Endothelial cell of umbilical vein (primary cell): ENCODE data around the gene CLSTN2.

ENCODE experiments used
- CTCF ChIP-seq, 2 donors: IDR thresholded peaks; 1 replicate in 1 of 2; 2 replicates in 1 of 2; pipeline ENCODE4 v1.5.1; 2011; ENCODE audit warnings: low read length in 2 of 2, mild to moderate bottlenecking in 2 of 2, moderate library complexity in 2 of 2, control low read depth in 1 of 2, inconsistent platforms in 1 of 2, low read depth in 1 of 2; ENCODE audit not compliant: insufficient read depth in 1 of 2; ENCODE audit errors: extremely low read depth in 1 of 2
- JUN ChIP-seq: IDR thresholded peaks from 2 replicates; pipeline ENCODE4 v1.6.1; 2011; ENCODE audit warnings: borderline replicate concordance, low read depth; ENCODE audit not compliant: insufficient read length, insufficient read depth
- POLR2A ChIP-seq: IDR thresholded peaks from 2 replicates; pipeline ENCODE4 v1.6.1; 2012; ENCODE audit warnings: low read depth, mild to moderate bottlenecking, control low read depth, low read length

- TF ChIP-seq CTCF (IDR thresholded peaks at IDR 0.05; ENCODE audit: extremely low read depth in 1 of 2, insufficient read depth in 1 of 2, low read depth in 1 of 2, low read length in 2 of 2) (no peak), JUN (no peak), POLR2A (no peak)
Observed at GRCh38 chr3:140505876-140506275, 570.9 kb downstream of the CLSTN2 start.
